ENCODE data around the gene RPS16.

RPS16 gene

GRCh38 chr19:39417463-39418181 lies 18.1 kb downstream of the RPS16 start:
- DNase-seq = no peak

- DNase-seq = no peak
Measured at GRCh38 chr19:39416152-39417120, 19.3 kb downstream of the RPS16 start.

- DNase-seq = no peak
Measured at GRCh38 chr19:39415111-39416046, 20.4 kb downstream of the RPS16 start.

- DNase-seq = no peak
Measured at GRCh38 chr19:39413911-39414608, 21.7 kb downstream of the RPS16 start.

- peak; percentile 32 for DNase-seq
Measured at GRCh38 chr19:39413272-39413910, 22.4 kb downstream of the RPS16 start.

GRCh38 chr19:39412867-39413271 lies 22.9 kb downstream of the RPS16 start:
- DNase-seq = no peak

- peak; percentile 97 for DNase-seq
Measured at GRCh38 chr19:39412100-39412866, 23.5 kb downstream of the RPS16 start, which contains the start of gene PLEKHG2. TSS of gene PLEKHG2 (plus strand) at chr19:39412669. CDS start at chr19:39414087, 1,418 bp downstream.

GRCh38 chr19:39411832-39412099 lies 24.0 kb downstream of the RPS16 start:
- DNase-seq = peak; percentile 93

GRCh38 chr19:39411081-39411831 lies 24.5 kb downstream of the RPS16 start:
- DNase-seq = peak; percentile 49

- no peak for DNase-seq
Measured at GRCh38 chr19:39410831-39411080, 25.0 kb downstream of the RPS16 start.

GRCh38 chr19:39410017-39410830 lies 25.5 kb downstream of the RPS16 start:
- DNase-seq = peak; percentile 82

GRCh38 chr19:39409208-39410016 lies 26.3 kb downstream of the RPS16 start:
- peak; percentile 94 for DNase-seq

- peak; percentile 46 for DNase-seq
Measured at GRCh38 chr19:39408392-39409207, 27.1 kb downstream of the RPS16 start.

- peak; percentile 64 for DNase-seq
Measured at GRCh38 chr19:39407660-39408391, 27.9 kb downstream of the RPS16 start.

- DNase-seq = no peak
Measured at GRCh38 chr19:39407410-39407659, 28.4 kb downstream of the RPS16 start.

GRCh38 chr19:39406656-39407409 lies 28.9 kb downstream of the RPS16 start, which contains the start of gene ZFP36:
TSS of gene ZFP36 (plus strand) at chr19:39406847. CDS start at chr19:39406905, 58 bp downstream.
- peak; percentile 90 for DNase-seq
